ENCODE measurements around the gene TLR8.

GRCh38 chrX:12891915-12892506 is 14.4 kb upstream of the TLR8 start:
- TF ChIP-seq EZH2 (IDR thresholded peaks at IDR 0.05) (no peak), POLR2AphosphoS5 (IDR thresholded peaks at IDR 0.05; ENCODE audit: borderline replicate concordance, low read depth, low read length) (no peak)
